SU-DHL-6 (cell line): ENCODE measurements around the gene FFAR4.

Experiments
- CTCF ChIP-seq: fragments of 200-600 bp; sonication (generic); IDR thresholded peaks from one replicate; pipeline ENCODE4 v1.5.1; 2017; ENCODE audit warnings: antibody characterized with exemption, mild to moderate bottlenecking, low read length, moderate library complexity; ENCODE audit not compliant: insufficient read depth, poor library complexity, severe bottlenecking
- EZH2phosphoT487 ChIP-seq: fragments of 200-600 bp; sonication (generic), shearing (Covaris generic); conservative IDR thresholded peaks from 2 replicates; pipeline ENCODE4 v1.6.1; 2018; ENCODE audit warnings: mild to moderate bottlenecking, antibody characterized with exemption, low read length, moderate library complexity, mixed read lengths

DNA sequence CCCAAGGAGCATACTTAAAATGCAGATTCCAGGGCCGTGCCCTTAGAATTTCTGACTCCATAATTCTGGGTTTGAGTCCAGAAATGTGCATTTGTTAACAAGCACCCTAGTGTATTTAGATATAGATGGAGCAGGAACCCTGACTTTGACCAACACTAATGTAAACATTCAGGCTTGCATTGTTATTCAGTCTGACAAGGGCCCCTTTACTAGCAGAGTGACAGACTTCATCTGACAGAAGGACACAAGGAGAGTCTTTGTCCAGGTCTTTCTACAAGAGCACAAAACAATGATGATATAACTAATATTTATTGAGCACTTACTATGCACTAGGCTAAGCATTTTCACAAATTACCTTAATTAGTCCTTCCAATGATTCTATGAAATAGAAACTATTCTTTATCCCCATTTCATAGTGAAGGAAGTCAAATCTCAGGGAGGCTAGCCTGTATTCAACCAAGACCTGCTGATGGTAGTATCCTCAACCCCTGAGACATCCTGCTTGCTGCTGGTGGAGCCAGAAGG lies 30.7 kb downstream of the FFAR4 start:
- TF ChIP-seq CTCF (no peak), EZH2phosphoT487 (no peak)
